Measurements from ENCODE around the gene UGT1A9.

UGT1A9 gene

GRCh38 chr2:233712611-233713261 lies 41.0 kb downstream of the UGT1A9 start, which contains the start of gene UGT1A5:
Gene UGT1A5, plus strand, starts transcription at chr2:233712907. Its CDS starts 85 bp downstream, at chr2:233712992.
- TF ChIP-seq GATA3 (IDR thresholded peaks at IDR 0.05; ENCODE audit: low read depth, low read length) (no peak), GATA2 (IDR thresholded peaks at IDR 0.05; ENCODE audit: low read depth, low read length) (no peak)

DNA sequence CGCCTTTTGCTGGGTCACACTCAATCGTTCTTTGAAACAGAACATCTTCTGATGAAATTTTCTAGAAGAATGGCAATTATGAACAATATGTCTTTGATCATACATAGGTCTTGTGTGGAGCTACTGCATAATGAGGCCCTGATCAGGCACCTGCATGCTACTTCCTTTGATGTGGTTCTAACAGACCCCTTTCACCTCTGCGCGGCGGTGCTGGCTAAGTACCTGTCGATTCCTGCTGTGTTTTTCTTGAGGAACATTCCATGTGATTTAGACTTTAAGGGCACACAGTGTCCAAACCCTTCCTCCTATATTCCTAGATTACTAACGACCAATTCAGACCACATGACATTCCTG lies 41.5 kb downstream of the UGT1A9 start:
- no peak for TF ChIP-seq GATA3 (IDR thresholded peaks at IDR 0.05; ENCODE audit: low read depth, low read length)
- TF ChIP-seq GATA2 (IDR thresholded peaks at IDR 0.05; ENCODE audit: low read depth, low read length), result no peak

DNA sequence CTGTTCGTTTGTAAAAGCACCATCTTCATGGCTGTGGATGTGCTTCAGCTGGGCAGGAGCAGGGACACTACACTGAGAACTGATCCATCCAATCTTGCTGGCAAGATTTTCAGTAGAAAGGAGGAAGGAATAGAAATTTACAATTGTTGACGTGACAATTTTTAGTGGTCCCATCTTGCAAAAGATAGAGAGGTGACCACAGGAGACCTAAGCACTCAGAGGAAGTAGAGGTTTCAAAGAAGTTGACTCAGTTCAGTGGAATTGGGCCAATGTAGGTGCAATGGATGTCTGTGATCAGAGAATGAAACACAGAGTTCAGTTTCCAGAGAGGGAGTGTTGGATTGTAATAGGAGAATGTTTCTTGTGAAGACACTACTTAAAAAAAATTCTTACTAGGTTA lies 42.4 kb downstream of the UGT1A9 start:
- TF ChIP-seq GATA2 (IDR thresholded peaks at IDR 0.05; ENCODE audit: low read depth, low read length) (no peak), GATA3 (IDR thresholded peaks at IDR 0.05; ENCODE audit: low read depth, low read length) (no peak)

- no peak for TF ChIP-seq GATA2 (IDR thresholded peaks at IDR 0.05; ENCODE audit: low read depth, low read length)
- TF ChIP-seq GATA3 (IDR thresholded peaks at IDR 0.05; ENCODE audit: low read depth, low read length), result no peak
Observed at GRCh38 chr2:233718552-233718951, 46.9 kb downstream of the UGT1A9 start, which contains the start of gene UGT1A4. Gene UGT1A4, plus strand, starts transcription at chr2:233718736. Its CDS starts 85 bp downstream, at chr2:233718821.

GRCh38 chr2:233728723-233729301 lies 57.1 kb downstream of the UGT1A9 start, which contains the start of gene UGT1A3:
Gene UGT1A3, plus strand, starts transcription at chr2:233729042. Its CDS starts 85 bp downstream, at chr2:233729127.
- TF ChIP-seq GATA2 (IDR thresholded peaks at IDR 0.05; ENCODE audit: low read depth, low read length), result no peak
- TF ChIP-seq GATA3 (IDR thresholded peaks at IDR 0.05; ENCODE audit: low read depth, low read length), result no peak

- TF ChIP-seq GATA3 (IDR thresholded peaks at IDR 0.05; ENCODE audit: low read depth, low read length), result no peak
- no peak for TF ChIP-seq GATA2 (IDR thresholded peaks at IDR 0.05; ENCODE audit: low read depth, low read length)
Observed at GRCh38 chr2:233740870-233741269, 69.2 kb downstream of the UGT1A9 start.

- no peak for TF ChIP-seq GATA3 (IDR thresholded peaks at IDR 0.05; ENCODE audit: low read depth, low read length)
- TF ChIP-seq GATA2 (IDR thresholded peaks at IDR 0.05; ENCODE audit: low read depth, low read length), result no peak
Observed at GRCh38 chr2:233743464-233744259, 72.0 kb downstream of the UGT1A9 start.

DNA sequence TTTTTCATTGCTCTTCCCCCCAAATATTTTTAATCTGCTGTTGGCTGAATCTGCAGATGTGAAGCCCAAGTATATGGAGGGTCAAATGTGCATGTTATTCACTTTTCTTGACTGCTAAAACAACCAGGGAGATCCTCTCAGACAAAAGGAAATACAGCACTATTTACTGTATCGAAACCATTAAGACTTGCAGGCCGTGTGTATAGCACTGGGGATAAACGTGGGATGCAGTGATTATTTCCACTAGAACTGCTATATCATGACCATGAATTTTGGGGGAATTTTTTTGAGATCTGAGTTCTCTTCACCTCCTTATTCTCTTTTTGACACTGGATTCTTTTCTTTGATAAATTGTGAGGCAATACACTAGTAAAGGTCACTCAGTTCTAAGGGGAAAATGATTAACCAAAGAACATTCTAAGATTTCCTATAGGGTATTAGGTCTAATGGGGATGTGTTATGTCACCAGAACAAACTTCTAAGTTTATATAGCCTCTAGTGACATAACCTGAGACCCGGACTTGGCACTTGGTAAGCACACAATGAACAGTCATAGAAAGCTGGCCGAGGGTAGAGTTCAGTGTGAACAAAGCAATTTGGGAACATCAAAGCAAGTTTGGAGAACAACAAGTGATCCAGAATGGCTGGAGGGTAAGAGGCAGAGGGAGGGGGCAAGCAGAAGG lies 73.5 kb downstream of the UGT1A9 start:
- TF ChIP-seq GATA3 (IDR thresholded peaks at IDR 0.05; ENCODE audit: low read depth, low read length), result no peak
- no peak for TF ChIP-seq GATA2 (IDR thresholded peaks at IDR 0.05; ENCODE audit: low read depth, low read length)

DNA sequence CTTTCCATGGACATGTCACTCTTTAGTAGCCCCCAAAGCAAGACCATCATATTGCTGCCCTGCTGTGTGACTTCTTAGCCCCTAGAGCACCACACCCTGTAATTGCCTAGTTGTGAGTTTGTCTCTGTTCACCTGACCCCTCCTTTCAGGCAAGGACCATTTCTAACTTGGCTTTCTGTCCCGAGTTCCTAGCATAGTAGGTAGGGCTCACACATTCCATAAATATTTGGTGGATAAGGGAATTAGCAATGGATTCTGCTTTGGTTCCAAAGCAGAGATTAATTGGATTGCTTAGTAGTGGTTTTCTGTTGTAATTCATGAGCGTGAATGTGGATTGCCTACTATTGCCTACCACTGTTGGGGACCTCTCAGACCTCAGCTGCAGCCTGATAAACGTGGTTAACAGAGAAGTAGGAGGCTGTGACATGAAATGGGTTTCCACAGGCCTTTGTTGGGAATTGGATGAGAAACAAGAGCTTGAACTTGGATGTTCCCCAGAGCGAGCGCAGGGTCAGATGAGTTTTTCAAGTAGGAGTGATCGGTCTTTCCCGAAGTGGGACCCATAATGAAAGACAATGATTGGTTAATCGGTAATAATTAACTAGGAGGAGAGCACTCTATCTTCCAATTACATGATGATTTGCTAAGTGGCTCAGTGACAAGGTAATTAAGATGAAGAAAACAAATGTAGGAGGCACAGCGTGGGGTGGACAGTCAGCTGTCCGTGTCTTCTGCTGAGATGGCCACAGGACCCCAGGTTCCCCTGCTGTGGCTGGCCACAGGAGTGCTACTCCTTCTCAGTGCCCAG lies 75.0 kb downstream of the UGT1A9 start:
- no peak for TF ChIP-seq GATA3 (IDR thresholded peaks at IDR 0.05; ENCODE audit: low read depth, low read length)
- no peak for TF ChIP-seq GATA2 (IDR thresholded peaks at IDR 0.05; ENCODE audit: low read depth, low read length)

GRCh38 chr2:233747283-233747544 lies 75.5 kb downstream of the UGT1A9 start:
- TF ChIP-seq GATA2 (IDR thresholded peaks at IDR 0.05; ENCODE audit: low read depth, low read length), result no peak
- TF ChIP-seq GATA3 (IDR thresholded peaks at IDR 0.05; ENCODE audit: low read depth, low read length), result no peak

DNA sequence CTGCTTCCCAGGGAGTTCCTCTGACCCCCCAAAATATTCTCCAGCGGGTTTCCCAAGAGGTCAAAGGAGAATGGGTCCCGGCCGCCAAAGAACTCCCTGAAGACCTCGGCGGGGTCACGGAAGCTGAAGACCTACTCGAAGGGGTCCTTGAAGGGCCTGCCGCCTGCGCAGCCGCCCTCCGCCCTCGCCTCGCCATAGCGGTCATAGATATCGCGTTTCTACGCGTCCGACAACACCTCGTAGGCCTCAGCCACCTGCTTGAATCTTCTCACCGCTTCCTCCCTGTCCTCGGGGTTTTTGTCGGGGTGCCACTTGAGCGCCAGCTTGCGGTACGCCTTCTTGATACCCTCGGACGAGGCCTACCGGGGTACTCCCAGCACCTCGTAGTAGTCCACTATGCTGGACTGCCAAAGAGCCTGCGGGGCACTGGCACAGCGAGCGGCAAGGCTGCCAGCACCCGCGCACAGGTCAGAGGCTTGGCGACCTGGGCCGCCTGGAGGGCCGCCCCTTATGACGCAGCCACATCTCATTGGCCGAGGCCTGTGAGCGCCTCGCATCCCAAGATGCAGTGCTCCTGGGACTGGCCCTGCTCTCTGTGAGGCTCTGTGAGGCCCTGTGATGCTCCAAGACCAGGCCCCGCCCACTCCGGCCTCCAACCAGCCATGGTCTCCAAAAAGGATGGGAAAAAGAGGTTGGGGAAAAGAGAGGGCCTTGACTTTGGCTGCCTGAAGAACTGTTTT lies 83.3 kb downstream of the UGT1A9 start:
- TF ChIP-seq GATA3 (IDR thresholded peaks at IDR 0.05; ENCODE audit: low read depth, low read length), result no peak
- no peak for TF ChIP-seq GATA2 (IDR thresholded peaks at IDR 0.05; ENCODE audit: low read depth, low read length)

DNA sequence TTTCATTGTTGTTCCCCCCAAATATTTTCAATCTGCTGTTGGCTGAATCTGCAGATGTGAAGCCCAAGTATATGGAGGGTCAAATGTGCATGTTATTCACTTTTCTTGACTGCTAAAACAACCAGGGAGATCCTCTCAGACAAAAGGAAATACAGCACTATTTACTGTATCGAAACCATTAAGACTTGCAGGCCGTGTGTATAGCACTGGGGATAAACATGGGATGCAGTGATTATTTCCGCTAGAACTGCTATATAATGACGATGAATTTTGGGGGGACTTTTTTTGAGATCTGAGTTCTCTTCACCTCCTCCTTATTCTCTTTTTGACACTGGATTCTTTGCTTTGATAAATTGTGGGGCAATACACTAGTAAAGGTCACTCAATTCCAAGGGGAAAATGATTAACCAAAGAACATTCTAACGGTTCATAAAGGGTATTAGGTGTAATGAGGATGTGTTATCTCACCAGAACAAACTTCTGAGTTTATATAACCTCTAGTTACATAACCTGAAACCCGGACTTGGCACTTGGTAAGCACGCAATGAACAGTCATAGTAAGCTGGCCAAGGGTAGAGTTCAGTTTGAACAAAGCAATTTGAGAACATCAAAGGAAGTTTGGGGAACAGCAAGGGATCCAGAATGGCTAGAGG lies 84.9 kb downstream of the UGT1A9 start:
- TF ChIP-seq GATA2 (IDR thresholded peaks at IDR 0.05; ENCODE audit: low read depth, low read length) (no peak), GATA3 (IDR thresholded peaks at IDR 0.05; ENCODE audit: low read depth, low read length) (no peak)

Measured in SH-SY5Y (cell line).